ENCODE data around the gene ATP6V1G2.
"Not testable (repeated sequence)": the region's sequence is repeated elsewhere in the genome, so short reads cannot be mapped to it uniquely, and the experiment has no call there.

ATP6V1G2 gene

DNA sequence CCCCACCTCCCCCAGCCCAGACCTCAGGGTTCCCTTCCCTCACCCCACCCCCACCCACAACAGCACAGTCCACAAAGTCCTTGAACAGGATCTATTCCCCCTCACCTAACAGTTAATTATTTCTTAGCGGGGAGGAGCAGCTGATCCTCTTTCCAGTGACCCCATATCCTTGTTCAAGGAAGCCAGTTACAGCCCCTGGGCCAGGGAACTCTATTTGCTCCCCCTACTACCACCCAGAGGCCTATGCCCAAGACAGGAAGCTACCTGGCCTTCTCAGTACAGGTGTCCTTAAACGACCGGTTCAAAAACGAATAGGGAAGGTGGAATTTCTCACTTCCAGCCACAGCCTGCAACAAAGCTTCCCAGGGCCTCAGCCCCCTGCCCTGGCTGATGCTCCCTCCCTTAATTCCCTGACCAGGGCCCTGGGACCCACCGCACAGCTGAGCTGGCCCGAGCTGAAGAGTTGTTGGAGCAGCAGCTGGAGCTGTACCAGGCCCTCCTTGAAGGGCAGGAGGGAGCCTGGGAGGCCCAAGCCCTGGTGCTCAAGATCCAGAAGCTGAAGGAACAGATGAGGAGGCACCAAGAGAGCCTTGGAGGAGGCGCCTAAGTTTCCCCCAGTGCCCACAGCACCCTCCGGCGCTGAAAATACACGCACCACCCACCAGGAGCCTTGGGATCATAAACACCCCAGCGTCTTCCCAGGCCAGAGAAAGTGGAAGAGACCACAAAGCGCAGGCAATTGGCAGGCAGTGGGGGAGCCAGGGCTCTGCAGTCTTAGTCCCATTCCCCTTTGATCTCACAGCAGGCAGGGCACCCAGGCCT, 16.9 kb downstream of the ATP6V1G2 start:
- DNase-seq (ENCODE audit: low spot score) = no peak

DNA sequence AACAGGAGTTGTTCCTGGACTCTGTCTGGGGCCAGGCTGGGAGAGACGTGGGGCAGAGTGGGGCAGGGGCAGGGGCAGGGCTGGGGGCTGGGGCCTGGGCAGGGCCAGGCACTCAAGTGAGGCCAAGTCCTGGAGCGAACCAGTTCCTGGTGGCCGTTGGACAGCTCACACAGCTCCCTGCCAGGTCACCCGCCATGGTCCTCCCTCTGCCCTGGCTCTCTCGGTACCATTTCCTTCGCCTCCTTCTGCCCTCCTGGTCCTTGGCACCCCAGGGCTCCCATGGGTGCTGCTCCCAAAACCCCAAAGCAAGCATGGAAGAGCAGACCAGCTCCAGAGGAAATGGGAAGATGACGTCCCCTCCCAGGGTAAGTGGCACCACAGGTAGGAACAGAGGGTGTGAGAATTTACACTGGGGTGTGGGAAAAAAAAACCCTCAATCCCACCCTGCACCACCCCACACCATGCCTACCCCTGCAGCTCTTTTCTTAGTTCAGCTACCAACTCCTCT, 17.5 kb downstream of the ATP6V1G2 start, which contains the start of gene MCCD1:
Gene MCCD1, plus strand, starts transcription at position 142 of the 508 bp plus-strand sequence. Its CDS starts 53 bp downstream, at position 195.
- no peak for DNase-seq (ENCODE audit: low spot score)

DNA sequence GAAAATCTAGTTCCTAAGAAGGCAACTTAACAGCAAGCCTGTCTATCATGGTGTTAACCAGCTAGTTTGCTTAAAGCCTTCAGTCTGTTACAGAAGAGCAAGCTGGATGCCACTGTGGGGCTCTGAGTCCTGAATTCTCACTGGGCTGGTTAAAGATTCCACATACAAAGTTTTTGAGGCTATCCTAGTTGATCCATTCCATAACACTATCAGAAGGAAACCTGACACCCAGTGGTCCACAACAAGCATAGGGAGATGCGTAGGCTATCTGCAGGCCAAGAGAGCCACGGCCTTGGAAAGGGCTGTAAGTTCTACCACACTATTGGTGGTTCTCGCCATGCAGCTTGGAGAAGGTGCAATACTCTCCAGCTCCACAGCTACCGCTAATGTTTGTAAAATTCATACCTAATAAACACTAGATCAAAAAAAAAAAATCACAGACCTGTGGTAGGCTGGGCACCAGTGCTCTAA, 18.1 kb downstream of the ATP6V1G2 start:
- DNase-seq (ENCODE audit: low spot score) = no peak

DNA sequence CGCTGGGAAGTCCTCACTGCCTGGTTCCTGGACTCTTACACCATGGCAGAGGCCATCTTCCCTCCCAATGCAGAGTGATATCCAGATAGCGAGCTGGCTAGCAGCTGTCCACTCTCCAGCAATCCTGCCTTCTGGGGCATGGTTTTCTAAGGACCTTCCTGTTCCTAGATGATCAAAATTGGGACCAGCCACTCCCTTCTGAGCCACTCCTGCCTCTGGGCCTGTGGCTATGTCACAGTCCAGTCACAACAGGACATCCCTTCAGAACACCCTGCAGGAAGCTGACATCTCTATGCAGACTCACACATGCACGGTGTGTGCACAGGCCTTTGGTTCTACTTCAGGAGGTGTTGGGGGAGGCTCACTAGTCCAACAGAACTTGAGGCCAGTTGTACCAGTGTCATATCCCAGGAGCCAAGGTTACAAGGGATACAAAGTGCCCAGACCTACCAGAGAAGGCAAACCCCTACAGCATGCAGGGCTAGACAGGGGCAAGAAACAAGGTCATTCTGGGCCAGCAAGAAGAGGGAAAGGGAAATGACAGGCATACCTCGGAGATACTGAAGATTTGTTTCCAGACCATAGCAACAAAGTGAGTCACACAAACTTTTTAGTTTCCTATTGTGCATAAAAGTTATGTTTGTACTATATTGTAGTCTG, 20.3 kb downstream of the ATP6V1G2 start:
- peak; percentile 51 for DNase-seq (ENCODE audit: low spot score)

DNA sequence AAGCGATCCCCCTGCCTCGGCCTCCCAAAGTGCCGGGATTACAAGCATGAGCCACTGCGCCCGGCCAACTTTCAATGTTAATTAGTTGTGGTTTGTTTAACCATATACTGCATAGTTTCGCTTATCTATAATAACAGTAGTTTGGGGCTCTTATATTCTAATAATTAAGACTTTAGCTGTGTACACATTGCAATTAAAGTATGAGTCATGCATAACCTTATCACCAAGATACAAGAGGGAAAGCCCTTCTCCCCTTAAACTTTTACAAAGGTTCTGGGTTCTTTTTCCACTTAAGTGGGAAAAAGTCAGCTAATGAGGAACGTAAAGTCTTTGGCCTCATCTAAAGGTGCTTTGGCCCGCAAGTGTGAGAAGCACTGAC, 20.9 kb downstream of the ATP6V1G2 start:
- no peak for DNase-seq (ENCODE audit: low spot score)

DNA sequence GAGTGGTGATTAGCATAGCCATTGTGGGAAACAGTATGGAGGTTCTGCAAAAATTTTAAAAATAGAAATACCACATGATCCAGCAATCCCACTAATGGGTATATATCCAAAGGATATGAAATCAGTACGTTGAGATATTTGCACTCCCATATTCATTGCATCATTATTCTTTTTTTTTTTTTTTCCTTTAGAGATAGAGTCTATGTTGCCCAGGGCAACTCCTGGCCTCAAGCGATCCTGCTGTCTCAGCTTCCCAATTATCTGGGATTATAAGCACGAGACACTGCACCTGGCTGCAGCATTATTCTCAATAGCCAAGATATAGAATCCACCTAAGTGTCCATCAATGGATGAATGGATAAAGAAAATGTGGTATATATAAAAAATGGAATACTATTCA, 24.6 kb downstream of the ATP6V1G2 start:
- DNase-seq (ENCODE audit: low spot score) = no peak

DNA sequence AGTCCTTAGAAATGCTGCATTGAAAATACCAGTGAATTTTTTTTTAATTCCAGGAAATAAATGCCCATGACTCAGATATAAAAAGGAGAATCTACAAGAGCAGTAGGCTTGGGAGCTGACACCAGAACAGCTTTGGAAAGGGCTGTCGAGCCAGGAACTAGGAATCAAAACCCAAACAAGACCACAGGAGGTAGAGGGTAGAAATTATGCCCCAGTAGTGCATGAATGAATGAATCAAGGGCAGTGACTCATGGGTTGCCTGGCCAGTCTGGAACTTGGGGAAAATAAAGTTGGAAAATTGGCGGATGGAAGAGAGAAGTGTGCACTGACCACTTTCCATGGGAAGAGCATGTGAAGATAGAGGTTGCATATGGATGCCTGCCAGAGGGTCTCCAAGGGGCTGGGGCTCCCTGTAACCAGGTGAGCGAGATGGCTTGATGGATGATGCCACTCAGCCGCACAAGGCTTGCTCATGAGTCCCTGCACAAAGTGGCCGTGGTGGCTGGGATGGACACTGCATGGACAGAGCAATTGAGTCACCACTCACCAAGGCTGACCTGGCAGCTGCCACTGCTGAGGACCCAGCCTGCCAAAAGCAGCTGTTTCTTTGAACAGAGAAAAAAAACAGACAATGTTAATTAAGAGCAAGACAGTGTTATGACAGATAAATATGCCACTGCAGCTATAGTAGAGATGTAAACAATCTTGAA, 32.8 kb downstream of the ATP6V1G2 start:
- DNase-seq (ENCODE audit: low spot score) = no peak

DNA sequence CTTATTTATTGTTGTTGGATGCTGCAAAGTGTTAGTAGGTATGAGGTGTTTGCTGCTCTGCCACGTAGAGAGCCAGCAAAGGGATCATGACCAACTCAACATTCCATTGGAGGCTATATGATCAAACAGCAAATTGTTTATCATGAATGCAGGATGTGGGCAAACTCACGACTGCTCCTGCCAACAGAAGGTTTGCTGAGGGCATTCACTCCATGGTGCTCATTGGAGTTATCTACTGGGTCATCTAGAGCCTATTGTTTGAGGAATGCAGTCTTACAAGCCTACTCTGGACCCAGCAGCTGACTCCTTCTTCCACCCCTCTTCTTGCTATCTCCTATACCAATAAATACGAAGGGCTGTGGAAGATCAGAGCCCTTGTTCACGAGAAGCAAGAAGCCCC, 36.4 kb downstream of the ATP6V1G2 start:
- no peak for DNase-seq (ENCODE audit: low spot score)

DNA sequence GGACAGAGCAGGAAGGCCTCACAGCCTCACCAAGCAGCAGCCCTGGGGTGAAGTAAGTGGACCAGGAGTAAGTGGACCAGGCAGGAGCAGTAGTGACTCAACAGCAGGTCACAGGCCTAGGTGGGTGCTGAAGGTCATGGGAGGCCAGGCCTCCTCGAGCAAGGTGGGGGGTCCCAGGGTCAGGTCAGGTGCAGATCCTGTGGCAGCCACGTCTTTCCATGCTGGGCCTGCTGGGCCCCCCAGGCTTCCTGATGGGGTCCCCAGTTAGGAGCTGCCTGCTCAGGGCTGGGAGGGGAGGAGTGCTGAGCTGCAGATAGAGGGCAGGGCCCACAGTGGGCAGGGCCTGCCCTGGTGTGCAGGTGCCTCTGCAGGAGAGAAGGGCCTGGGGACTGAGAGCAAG, 37.4 kb downstream of the ATP6V1G2 start:
- DNase-seq (ENCODE audit: low spot score) = not testable (repeated sequence)

DNA sequence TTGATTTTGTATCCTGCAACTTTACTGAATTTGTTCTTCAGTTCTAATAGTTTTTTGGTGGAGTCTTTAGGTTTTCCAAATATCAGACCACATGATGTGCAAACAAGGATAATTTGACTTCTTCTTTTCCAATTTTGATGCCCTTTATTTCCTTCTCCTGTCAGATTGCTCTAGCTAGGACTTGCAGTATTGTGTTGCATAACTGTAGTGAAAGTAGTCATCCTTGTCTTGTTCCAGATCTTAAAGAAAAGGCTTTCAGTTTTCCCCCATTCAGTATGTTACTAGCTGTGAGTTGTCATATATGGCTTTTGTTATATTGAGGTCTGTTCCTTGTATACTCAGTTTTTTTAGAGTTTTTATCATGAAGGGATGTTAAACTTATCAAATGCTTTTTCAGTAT, 43.8 kb downstream of the ATP6V1G2 start:
- DNase-seq (ENCODE audit: low spot score) = no peak

DNA sequence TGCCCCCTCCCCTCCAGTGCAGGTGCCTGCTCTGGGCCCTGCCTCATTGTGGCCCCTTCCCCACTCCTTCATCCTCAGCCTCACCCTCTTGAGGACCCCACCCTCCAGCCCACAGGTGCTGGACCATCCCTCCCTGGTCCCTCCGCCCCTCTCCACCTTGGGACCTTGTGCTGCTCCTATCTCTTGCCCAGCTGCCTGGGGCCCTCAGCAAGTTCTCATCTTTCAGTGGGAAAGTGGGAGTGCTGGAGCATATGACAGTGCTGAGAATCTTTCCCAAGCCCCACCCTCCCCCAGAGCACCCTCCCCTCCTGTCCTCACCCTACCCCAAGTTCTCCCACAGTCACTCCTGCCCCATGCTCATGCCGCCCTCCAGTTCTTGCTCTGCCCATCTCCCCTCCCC, 46.8 kb downstream of the ATP6V1G2 start:
- not testable (repeated sequence) for DNase-seq (ENCODE audit: low spot score)

DNA sequence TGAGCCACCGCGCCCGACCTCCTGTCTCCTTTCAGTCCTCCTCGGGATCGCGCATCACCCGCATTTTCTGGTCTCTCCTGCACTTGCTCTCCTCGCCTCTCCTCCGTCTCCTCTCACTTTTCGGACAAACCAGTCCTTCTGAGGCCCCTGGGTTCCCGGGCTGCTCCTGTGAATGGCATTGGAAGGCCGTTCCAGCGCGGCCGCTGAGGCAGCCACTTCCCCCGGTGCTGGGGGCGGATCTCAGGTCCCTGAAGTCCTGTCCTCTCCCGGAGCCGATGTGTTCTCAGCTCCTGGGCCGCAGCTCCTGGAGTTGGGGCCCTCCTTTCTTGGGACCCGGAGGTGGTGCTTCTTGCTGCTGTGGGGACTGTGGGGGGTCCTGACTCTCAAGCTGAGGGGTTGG, 47.7 kb downstream of the ATP6V1G2 start:
- no peak for DNase-seq (ENCODE audit: low spot score)

DNA sequence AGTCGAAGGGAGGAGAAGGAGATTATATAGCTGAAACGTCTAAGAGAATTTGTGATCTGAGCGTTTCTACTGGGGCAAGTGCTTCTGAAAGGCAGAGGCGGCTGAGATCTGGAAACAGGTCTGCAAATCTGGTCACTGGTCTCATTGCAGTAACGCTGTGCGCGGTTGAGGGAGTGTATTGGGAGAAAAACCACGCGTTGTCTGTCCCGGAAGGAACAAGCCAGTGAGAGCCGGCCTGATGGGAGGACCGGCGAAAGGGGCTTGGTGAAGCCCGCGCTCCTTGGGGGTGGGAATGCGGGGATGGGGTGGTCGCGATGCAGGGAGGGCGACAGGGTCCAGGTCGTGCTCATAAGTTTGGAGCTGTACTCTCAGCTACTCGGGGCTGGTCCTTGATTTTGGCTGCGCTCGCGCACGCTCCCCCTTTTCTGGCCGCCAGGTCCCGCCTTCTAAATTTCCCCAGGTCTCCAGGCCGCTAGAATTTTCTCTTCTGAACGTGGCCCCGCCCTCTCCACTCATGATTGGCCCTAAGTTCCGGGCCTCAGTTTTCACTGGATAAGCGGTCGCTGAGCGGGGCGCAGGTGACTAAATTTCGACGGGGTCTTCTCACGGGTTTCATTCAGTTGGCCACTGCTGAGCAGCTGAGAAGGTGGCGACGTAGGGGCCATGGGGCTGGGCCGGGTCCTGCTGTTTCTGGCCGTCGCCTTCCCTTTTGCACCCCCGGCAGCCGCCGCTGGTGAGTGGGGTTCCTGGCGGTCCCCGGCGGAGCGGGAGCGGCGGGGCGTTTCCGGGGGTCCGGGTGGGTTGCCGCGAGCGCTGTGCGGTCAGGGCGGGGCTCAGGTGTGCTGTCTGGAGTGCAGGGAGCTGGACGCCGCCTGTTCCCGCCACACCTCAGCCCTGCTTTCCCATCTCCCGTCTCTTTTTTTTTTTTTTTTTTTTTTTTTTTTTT, 48.6 kb downstream of the ATP6V1G2 start, which contains the start of gene MICB:
Gene MICB, plus strand, starts transcription at position 615 of the 946 bp plus-strand sequence. Its CDS starts 49 bp downstream, at position 664.
- peak; percentile 62 for DNase-seq (ENCODE audit: low spot score)

DNA sequence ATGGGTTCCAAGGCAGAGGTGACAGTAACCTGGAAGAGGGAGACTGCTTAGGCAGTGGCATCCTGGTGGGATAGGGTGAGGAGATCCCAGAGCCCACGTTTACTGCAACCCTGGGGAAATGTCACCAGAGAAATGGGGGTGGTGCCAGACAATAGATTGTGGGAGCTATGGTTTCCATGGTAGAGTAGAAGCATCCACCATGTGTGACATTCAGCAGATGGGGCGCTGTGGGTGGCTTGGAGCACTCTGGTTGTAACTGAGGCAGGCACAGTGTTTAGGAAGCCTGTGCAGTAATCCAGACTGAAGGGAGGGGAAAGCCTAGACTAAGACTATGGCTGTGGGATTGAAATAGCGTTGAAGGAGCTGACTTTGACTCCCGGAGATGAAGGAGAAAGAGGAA, 49.6 kb downstream of the ATP6V1G2 start:
- DNase-seq (ENCODE audit: low spot score) = not testable (repeated sequence)

DNA sequence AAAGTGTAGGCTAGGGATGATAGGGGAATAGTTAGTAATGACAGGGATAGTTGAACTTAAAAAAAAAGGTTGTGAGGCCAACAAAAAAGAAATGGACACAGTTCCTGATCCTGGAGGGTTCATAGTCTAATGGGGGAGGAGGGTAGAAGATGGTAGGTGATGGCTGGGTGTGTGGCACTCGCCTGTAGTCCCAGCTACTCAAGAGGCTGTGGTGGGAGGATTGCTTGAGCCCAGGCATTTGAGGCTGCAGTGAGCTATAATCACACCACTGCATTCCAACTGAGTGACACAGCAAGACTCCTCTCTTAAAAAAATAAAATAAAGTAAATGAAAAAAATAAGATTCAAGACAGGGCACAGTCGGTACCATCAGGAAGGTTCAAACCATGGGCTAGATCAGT, 50.8 kb downstream of the ATP6V1G2 start:
- no peak for DNase-seq (ENCODE audit: low spot score)

All from AG08395 (cell line).